ENCODE results near the gene ASF1A. TPM values are rescaled to one million over a fixed set of nuclear protein-coding genes. Genes with fewer than 3 reads are reported as not detected.

The ASF1A gene
- total and polyA plus RNA-seq, 9 of the 15 experiments (the other 6 are each of a cell fraction or from before 2014, with no cell fraction given): 31.5 to 45.3 (median 34.8) TPM

- H3K9me1 ChIP-seq (ENCODE audit: control insufficient read depth, insufficient read depth, low read length): no peaks in the 10 kb centered on the region
- H3K4me1 ChIP-seq (replicated peaks in 1 of 2; ENCODE audit: control insufficient read depth in 2 of 2, insufficient read depth in 2 of 2, low read length in 2 of 2): peaks cover 12 to 20% of the 10 kb centered on the region in 2 experiments; a peak in 4 of 5 replicates
- ChIA-PET CTCF (ENCODE audit: low intra/inter-chr PET ratio) (interaction anchor here (0.6 kb wide), 1 partner anchor 34 kb away, joined by 5 read pairs; no protein-coding TSS in a partner anchor), POLR2A (interaction anchor here (0.8 to 3.5 kb wide), 3 partner anchors 9 to 14 kb away, joined by 3 to 24 read pairs (median 4); no protein-coding TSS in a partner anchor)
- no peaks in the 10 kb centered on the region for H4K20me1 ChIP-seq (replicated peaks; ENCODE audit: control insufficient read depth, insufficient read depth, low read length)
- no peaks in the 10 kb centered on the region for H3K9me3 ChIP-seq (replicated peaks; ENCODE audit: control insufficient read depth, insufficient read depth, low read depth, low read length)
- H3K79me2 ChIP-seq (ENCODE audit: control insufficient read depth, insufficient read depth, low read length): peaks cover 58% of the 10 kb centered on the region
- H3K36me3 ChIP-seq (ENCODE audit: control insufficient read depth, insufficient read depth, low read length): 0 out of 3 replicates have a peak, but pooled peaks cover 3% of the 10 kb centered on the region
- DNase-seq (ENCODE audit: extremely low read depth in 1 of 4, low spot score in 3 of 4): no peak
- in situ Hi-C loops (cut with MboI) (no loop called here), intact Hi-C loops (cut with micrococcal nuclease) (loop anchor here (5.0 to 10.0 kb wide), 4 partner anchors 89 to 456 kb away; partner anchors contain the start of genes CEP85L, FAM184A and MAN1A1)
- H3K27ac ChIP-seq (ENCODE audit: extremely low read depth, low read depth, low read length): peak overlapping the region; percentile 15; the same call in 2 of the 3 replicates
- peak overlapping the region; percentile 91; the same call in 1 of the 2 replicates for H3K4me2 ChIP-seq (ENCODE audit: insufficient read depth, low read length)
- 53% methylated on average over 5 of the region's 5 CpGs for WGBS (ENCODE audit: insufficient coverage, low coverage, missing lambda C conversion rate)
- peak overlapping the region; percentile 97 for H2AFZ ChIP-seq (ENCODE audit: low read depth, low read length)
- no peak overlapping the region for H3K4me3 ChIP-seq
- BruUV-seq (replicated peaks): no TSS peak
- FAIRE-seq: no peak
- H3K27me3 ChIP-seq (ENCODE audit: control insufficient read depth in 2 of 2, insufficient read depth in 2 of 2, low read length in 2 of 2): no peaks in the 10 kb centered on the region
- H3K9ac ChIP-seq (ENCODE audit: insufficient read depth in 1 of 2, low read depth in 2 of 2, low read length in 2 of 2): peak overlapping the region in 1 of 2 experiments; percentile 91; a peak in 2 of 4 replicates
- no peak for ATAC-seq
- no peak for TF ChIP-seq MCM2 (IDR thresholded peaks at IDR 0.05; ENCODE audit: low read depth)
- peak; percentile 78; the same call in 1 of the 2 replicates for TF ChIP-seq HMBOX1 (IDR thresholded peaks at IDR 0.05)
Observed at GRCh38 chr6:118890997-118891790, 2.8 kb upstream of the ASF1A start.
